Measurements from ENCODE around the gene PTPRN2. TPM values are rescaled to one million over a fixed set of nuclear protein-coding genes. Genes with fewer than 3 reads are reported as not detected.

The PTPRN2 gene
- total and polyA plus RNA-seq, 9 of the 15 experiments (the other 6 are each of a cell fraction or from before 2014, with no cell fraction given), result not detected

- no peak overlapping the region for H3K27ac ChIP-seq (ENCODE audit: extremely low read depth, low read depth, low read length)
- intact Hi-C loops (cut with micrococcal nuclease) (no loop called here), in situ Hi-C loops (cut with MboI) (no loop called here)
- H3K36me3 ChIP-seq (ENCODE audit: control insufficient read depth, insufficient read depth, low read length), result no peaks in the 10 kb centered on the region
- H3K4me1 ChIP-seq (replicated peaks in 1 of 2; ENCODE audit: control insufficient read depth in 2 of 2, insufficient read depth in 2 of 2, low read length in 2 of 2), result no peaks in the 10 kb centered on the region
- FAIRE-seq (no peak), DNase-seq (ENCODE audit: extremely low read depth in 1 of 4, low spot score in 3 of 4) (no peak), ATAC-seq (no peak)
- H2AFZ ChIP-seq (ENCODE audit: low read depth, low read length), result no peak overlapping the region
- H3K4me2 ChIP-seq (ENCODE audit: insufficient read depth, low read length), result no peak overlapping the region
- no peak overlapping the region for H3K9ac ChIP-seq (ENCODE audit: insufficient read depth in 1 of 2, low read depth in 2 of 2, low read length in 2 of 2)
- H3K9me1 ChIP-seq (ENCODE audit: control insufficient read depth, insufficient read depth, low read length), result no peaks in the 10 kb centered on the region
- BruUV-seq (replicated peaks), result no TSS peak
- ChIA-PET POLR2A (no interaction called here), CTCF (ENCODE audit: low intra/inter-chr PET ratio) (no interaction called here)
- no peaks in the 10 kb centered on the region for H3K79me2 ChIP-seq (ENCODE audit: control insufficient read depth, insufficient read depth, low read length)
- under 1% methylated on average over 8 of the region's 8 CpGs for WGBS (ENCODE audit: insufficient coverage, low coverage, missing lambda C conversion rate)
- TF ChIP-seq BMI1 (IDR thresholded peaks at IDR 0.05; ENCODE audit: low read length) (no peak), NR2F6 (CRISPR knock-in tag; IDR thresholded peaks at IDR 0.05) (no peak), FOSL1 (tag; conservative IDR thresholded peaks at IDR 0.05) (no peak), ZNF511 (CRISPR knock-in tag; IDR thresholded peaks at IDR 0.05) (no peak)
- TF ChIP-seq, protein P1, sequence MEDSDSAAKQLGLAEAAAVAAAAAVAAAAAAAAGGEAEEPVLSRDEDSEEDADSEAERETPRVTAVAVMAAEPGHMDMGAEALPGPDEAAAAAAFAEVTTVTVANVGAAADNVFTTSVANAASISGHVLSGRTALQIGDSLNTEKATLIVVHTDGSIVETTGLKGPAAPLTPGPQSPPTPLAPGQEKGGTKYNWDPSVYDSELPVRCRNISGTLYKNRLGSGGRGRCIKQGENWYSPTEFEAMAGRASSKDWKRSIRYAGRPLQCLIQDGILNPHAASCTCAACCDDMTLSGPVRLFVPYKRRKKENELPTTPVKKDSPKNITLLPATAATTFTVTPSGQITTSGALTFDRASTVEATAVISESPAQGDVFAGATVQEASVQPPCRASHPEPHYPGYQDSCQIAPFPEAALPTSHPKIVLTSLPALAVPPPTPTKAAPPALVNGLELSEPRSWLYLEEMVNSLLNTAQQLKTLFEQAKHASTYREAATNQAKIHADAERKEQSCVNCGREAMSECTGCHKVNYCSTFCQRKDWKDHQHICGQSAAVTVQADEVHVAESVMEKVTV (CRISPR knock-in tag; IDR thresholded peaks at IDR 0.05), result no peak
- H3K27me3 ChIP-seq (ENCODE audit: control insufficient read depth in 2 of 2, insufficient read depth in 2 of 2, low read length in 2 of 2), result peaks cover 2 to 23% of the 10 kb centered on the region in 2 experiments; a peak in 3 of 5 replicates
- no peak overlapping the region for H3K4me3 ChIP-seq
- no peaks in the 10 kb centered on the region for H4K20me1 ChIP-seq (replicated peaks; ENCODE audit: control insufficient read depth, insufficient read depth, low read length)
- H3K9me3 ChIP-seq (replicated peaks; ENCODE audit: control insufficient read depth, insufficient read depth, low read depth, low read length), result no peaks in the 10 kb centered on the region
These were observed 225.6 kb downstream of the PTPRN2 start for GRCh38 chr7:158362001-158362400.
